Mucosa of descending colon (tissue), 3 donors: ENCODE measurements around the gene KCNS3. TPM values are rescaled to one million over a fixed set of nuclear protein-coding genes. Genes with fewer than 3 reads are reported as not detected.
A peak's percentile ranks its signal among the peaks of the same experiment; 100 is the strongest.

Experiments used
- ATAC-seq: fragments of 200-7000 bp; cut with Tn5 transposase; one replicate; pipeline ENCODE4 v1.9.1; 2020; ENCODE audit warnings: mild to moderate bottlenecking, moderate library complexity
- DNase-seq, 3 donors: peaks; one replicate each; pipeline ENCODE4 v3.0.0-alpha.2; 2020
- H3K36me3 ChIP-seq: fragments of 200-600 bp; one replicate; pipeline ENCODE4 v1.8.0; 2021; ENCODE audit warnings: low read depth, mild to moderate bottlenecking
- H3K4me1 ChIP-seq: fragments of 200-600 bp; one replicate; pipeline ENCODE4 v1.8.0; 2021; ENCODE audit warnings: low read depth, mild to moderate bottlenecking
- H3K4me3 ChIP-seq: fragments of 200-600 bp; one replicate; pipeline ENCODE4 v1.8.0; 2021; ENCODE audit warnings: mild to moderate bottlenecking
- H3K9me3 ChIP-seq: fragments of 200-600 bp; one replicate; pipeline ENCODE4 v1.8.0; 2021; ENCODE audit warnings: mild to moderate bottlenecking
- intact Hi-C, 2 donors: fragments of 100-400 bp; cut with DNase I in 1 of 2; cut with micrococcal nuclease in 1 of 2; formaldehyde crosslinking; loops; one replicate each; pipeline versions ENCODE4 v1.11.0 to v1.11.1; 2022; cut with DNase I, micrococcal nuclease
- total RNA-seq, 3 donors: library from RNA; stranded (reverse); fragmentation: NEBNext Ultra II Directional in 2 of 3; extraction: Animal tissue kit (Norgen Biotek cat#: 25700) in 2 of 3; gene quantifications; one replicate each; pipeline versions ENCODE4 v1.2.1 to v1.2.4, GENCODE V29; 2021 to 2023
- TF ChIP-seq, protein P1 (sequence below): fragments of 200-600 bp; IDR thresholded peaks from one replicate; pipeline ENCODE4 v1.8.0; 2022; ENCODE audit warnings: antibody characterized with exemption, mild to moderate bottlenecking
- donor health status: DM: no; HTN: no; CAD: no; lungs with moderate emphysema.
- donor health status: DM: no; HTN: no; CAD: no.
- donor health status: DM: no; HTN: yes; CAD: no.

Gene KCNS3
- total RNA-seq, 3 donors from 2014 or later, result 4.9 to 21.6 (median 16.8) TPM

DNA sequence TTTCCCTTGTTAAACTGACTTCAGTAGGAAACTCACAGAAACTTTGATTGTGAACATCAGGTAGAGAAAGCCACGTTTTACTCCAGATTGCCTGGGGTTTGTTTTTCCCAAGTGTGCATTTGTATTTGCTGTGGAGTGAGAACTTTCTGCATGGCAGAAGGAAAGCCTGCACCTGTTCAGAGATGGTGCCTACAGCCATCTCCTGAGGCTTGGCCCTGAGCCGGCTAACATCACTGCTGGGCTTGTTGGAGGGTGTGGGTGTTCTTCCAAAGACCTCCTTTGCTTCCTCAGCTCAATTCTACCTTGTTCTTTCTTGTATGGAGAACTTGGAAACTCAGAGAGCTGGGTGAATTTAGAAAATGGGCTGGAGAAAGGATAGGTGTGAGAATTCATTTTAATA is 16.1 kb downstream of the KCNS3 start:
- ATAC-seq (no peak), DNase-seq (no peak)
- Histone ChIP-seq H3K4me3 (no peak overlapping the region), H3K9me3 (no peaks in the 10 kb centered on the region), H3K36me3 (no peaks in the 10 kb centered on the region), H3K4me1 (no peaks in the 10 kb centered on the region)
- intact Hi-C loops, result no loop called here
- TF ChIP-seq, protein P1, sequence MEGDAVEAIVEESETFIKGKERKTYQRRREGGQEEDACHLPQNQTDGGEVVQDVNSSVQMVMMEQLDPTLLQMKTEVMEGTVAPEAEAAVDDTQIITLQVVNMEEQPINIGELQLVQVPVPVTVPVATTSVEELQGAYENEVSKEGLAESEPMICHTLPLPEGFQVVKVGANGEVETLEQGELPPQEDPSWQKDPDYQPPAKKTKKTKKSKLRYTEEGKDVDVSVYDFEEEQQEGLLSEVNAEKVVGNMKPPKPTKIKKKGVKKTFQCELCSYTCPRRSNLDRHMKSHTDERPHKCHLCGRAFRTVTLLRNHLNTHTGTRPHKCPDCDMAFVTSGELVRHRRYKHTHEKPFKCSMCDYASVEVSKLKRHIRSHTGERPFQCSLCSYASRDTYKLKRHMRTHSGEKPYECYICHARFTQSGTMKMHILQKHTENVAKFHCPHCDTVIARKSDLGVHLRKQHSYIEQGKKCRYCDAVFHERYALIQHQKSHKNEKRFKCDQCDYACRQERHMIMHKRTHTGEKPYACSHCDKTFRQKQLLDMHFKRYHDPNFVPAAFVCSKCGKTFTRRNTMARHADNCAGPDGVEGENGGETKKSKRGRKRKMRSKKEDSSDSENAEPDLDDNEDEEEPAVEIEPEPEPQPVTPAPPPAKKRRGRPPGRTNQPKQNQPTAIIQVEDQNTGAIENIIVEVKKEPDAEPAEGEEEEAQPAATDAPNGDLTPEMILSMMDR, result no peak

DNA sequence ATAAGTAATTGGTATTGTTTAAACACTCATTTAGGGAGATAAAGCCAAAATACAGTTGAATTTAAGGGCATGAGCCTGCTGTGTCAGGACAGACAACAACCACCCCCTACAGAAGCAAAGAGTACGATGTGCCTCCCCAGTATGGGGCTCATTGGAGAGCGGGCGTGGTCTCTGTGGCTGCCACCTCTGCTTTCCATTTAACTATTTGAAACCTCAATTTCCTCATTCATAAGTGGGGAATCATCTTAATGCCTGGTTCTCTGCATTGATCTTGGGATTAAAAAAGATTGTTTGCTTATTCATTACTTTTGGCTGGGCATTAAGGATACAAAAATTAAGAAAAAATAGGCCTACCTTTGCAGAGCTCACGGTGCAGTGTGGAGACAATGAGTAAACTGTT is 21.4 kb downstream of the KCNS3 start:
- Histone ChIP-seq H3K4me1 (no peaks in the 10 kb centered on the region), H3K36me3 (no peaks in the 10 kb centered on the region), H3K9me3 (no peaks in the 10 kb centered on the region), H3K4me3 (no peak overlapping the region)
- no peak for DNase-seq
- intact Hi-C loops, result no loop called here
- TF ChIP-seq, protein P1, result no peak
- ATAC-seq, result no peak

DNA sequence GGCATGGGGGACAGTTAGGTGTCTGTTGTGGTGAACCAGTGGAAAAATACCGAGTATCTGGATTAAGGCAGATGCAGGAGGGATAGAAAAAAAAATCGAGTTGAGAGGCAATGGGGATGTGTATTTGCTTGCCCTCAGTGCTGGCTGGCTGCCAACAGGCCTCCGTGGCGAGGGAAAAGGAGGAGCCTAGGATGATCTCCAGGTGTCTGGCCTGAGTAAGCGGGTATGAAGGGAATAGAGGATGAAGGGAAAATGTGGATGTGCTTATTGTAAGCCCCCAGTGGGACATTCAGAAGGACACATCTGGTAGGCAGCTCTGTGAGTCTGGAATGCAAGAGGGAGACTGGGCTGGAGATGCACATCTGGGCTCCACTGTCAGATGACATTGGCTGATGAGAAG is 22.8 kb downstream of the KCNS3 start:
- Histone ChIP-seq H3K9me3 (no peaks in the 10 kb centered on the region), H3K4me1 (no peaks in the 10 kb centered on the region), H3K4me3 (no peak overlapping the region), H3K36me3 (no peaks in the 10 kb centered on the region)
- DNase-seq (peak in 2 of 3 donors; percentile 10 to 40), ATAC-seq (peak; percentile 24)
- intact Hi-C loops, result no loop called here
- TF ChIP-seq, protein P1, result no peak

DNA sequence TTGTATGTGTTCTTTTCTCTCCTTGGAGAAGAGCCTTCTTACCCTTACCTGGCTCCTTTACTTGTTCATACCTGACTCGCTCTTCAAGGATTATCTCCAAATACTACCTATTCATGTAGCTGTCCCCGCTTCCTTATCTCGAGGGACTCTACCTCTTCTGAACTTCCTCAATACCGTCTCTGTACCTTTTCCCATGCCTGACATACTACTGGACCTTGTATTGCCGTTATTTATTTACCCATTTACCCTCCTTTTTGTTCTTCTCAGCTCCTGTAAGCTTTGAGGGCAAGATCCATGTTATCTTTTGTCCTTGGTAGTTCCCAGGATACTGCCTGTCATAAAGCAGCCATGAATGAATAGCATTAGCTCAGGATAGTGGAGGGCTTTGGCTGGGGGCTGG is 32.5 kb downstream of the KCNS3 start:
- Histone ChIP-seq H3K4me3 (no peak overlapping the region), H3K4me1 (no peaks in the 10 kb centered on the region), H3K36me3 (no peaks in the 10 kb centered on the region), H3K9me3 (no peaks in the 10 kb centered on the region)
- ATAC-seq (peak; percentile 84), DNase-seq (no peak)
- intact Hi-C loops, result no loop called here
- TF ChIP-seq, protein P1, result no peak

DNA sequence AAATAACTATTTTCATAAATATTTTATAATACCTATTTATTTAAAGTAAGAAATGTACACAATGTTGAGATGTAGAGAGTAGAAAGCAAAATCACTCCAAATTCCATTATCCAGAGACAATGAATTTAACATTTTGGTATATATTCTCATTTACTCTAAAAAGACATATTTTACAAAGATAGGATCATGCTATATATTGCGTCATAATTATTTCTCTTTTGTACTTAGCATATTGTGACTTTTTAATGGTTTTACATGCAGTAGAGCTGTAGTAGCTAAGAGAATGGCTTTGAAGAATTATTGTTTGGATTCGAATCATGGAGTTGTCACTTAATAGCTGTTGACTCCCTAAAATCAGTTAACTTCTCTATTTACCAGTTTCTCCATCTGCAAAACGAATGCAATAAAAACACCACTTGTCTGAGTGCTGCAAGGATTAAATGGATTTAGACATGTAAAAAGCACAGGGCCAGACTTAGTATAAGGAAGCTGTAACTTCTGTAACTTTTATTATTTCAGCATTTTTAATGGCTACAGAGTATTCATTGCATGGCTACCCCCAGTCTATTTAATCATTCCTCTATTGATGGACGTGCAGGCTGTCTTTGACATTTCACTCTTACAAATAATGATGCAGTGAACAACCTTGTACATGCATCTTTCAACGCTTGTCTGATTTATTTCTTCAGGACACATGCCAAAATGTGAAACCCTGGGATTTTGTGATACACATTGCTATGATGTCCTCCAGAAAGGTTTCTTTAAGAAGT is 33.2 kb downstream of the KCNS3 start:
- no peaks in the 10 kb centered on the region for H3K9me3 ChIP-seq
- intact Hi-C loops, result no loop called here
- H3K4me3 ChIP-seq, result no peak overlapping the region
- no peak for ATAC-seq
- no peaks in the 10 kb centered on the region for H3K36me3 ChIP-seq
- TF ChIP-seq, protein P1, result no peak
- H3K4me1 ChIP-seq, result peaks cover 3% of the 10 kb centered on the region
- DNase-seq, result no peak
